Activated naive CD4-positive, alpha-beta T cell (primary cell): ENCODE results near the gene ID2.

ENCODE experiments used
- DNase-seq, 4 experiments: peaks; one replicate each; lab custom pipeline; 2025; lab: John Stamatoyannopoulos, UW

Gene ID2, protein sequence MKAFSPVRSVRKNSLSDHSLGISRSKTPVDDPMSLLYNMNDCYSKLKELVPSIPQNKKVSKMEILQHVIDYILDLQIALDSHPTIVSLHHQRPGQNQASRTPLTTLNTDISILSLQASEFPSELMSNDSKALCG

GRCh38 chr2:8681786-8682692 is at the start of gene ID2:
ID2 (plus strand) TSS chr2:8682056; CDS start chr2:8682166, 110 bp downstream.
- DNase-seq = peak; percentile 93 to 98 (median 96)

DNA sequence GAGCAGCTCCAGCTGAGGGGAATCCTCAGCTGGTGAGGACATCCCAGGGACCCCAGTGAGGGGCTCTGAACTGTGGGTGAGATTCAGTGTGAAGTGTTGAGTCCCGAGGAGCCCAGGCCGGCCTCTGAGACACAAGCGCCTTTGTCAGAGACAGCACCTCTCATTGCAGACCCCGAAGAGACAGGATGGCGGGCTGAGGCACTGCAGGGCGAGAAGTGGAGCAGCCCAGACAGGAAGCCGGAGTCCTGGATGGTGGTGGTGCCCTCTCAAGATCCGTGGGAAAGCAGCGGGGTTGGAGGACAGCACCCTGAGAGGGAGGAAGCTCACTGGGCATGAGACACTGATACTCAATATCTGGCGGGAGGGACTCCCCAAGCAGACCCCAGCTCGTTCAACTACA is 49.1 kb upstream of the ID2 start:
- no peak for DNase-seq

DNA sequence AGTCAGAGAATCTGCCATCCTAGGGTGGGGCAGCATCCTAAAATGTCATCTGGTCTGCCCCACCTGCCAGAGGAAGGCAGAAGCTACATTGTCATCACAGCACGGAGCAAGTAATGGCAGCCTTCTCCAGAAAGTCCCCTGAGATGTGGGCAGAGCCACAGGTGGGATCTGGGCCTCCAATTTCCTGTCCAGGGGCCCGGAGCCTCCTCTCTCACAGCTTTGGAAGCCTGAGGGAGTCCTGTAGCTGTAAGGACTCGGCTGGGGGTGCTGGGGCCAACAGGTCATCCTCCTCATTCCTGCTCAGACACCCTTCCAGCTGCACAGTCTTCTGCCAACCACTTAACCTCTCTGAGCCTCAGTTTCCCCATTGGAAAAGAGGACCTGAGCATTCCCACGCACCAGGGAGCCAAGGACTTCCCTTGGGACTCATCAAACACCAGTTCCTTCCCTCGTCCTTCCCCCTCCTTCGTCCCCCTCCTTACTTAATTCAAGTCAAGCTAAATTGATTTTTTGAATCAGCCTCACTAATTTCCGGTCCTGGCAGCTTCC is 48.6 kb upstream of the ID2 start:
- no peak for DNase-seq

DNA sequence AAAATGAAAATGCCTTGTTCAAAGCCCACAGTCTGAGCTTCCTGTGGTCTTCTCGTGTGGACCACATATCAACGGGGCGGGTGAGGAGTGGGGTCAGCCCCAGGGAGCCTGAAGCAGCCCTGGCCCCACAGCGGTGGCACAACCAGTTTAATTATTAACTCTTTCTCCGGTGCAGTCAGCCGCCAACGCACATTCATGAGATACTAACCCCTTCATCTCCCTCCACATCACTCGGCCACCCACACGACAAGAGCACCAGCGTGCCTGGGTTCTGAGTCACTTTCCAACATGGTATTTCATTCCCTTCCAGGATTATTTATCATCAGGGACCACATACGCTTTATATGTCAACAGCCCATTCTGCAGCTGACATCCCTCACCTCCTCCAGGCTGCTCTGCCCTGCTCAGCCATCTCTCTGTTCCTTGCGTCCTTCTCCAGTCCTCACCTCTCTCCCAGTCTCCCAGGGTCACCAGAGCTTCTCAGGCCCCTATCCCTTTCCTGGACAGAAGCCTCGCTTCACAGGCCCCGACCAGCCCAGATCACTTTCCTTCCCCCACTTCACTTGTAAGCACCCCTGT is 48.0 kb upstream of the ID2 start:
- no peak for DNase-seq

- DNase-seq = no peak
Observed at GRCh38 chr2:8634466-8635172, 47.2 kb upstream of the ID2 start.

- no peak for DNase-seq
Observed at GRCh38 chr2:8636041-8636491, 45.8 kb upstream of the ID2 start.

DNA sequence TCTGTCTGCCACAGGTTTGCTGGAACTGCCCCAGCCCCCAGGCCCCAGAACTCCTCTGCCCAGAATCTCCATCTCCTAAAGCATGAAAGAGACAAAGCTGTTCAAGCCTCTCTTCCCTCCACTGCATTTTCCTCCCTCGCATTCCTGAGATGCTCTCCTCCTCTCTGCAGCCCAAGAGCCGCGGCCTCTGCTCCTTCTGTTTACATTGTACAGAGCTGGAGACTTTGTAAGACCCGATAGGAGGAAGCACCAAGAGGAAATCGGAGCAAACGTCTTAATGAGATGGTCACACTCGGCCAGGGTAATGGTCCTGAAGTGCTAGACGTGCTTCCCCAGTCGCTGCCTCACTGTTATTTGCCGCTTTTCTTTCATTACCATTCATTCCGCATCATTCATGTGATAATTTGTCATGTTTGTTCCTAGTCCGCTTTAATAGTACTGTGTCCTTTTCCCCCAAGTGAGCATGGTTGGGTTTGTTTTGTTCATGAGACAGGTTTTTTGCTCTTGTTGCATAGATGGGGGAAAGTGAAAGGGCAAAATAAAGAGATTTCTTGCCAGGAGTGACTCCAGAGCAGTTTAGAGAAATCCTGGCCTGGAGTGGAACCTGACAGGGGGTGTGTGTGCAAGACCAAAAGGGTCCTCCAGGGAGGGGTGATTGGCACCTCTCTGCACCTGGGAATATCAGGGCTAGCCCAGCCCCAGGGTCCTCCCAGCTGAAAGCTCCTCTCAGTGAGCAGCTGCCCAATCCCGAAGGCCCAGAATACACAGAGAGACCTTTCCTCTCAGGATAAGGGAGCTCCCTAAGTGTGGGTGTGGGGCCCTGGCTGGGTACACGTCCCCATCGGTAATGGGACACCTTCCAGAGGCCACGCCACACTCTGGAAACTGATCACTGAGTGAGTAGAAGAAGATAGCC is 44.9 kb upstream of the ID2 start:
- no peak for DNase-seq

- DNase-seq = no peak
Observed at GRCh38 chr2:8638327-8638726, 43.5 kb upstream of the ID2 start.

GRCh38 chr2:8639122-8639635 is 42.7 kb upstream of the ID2 start:
- DNase-seq = no peak

DNA sequence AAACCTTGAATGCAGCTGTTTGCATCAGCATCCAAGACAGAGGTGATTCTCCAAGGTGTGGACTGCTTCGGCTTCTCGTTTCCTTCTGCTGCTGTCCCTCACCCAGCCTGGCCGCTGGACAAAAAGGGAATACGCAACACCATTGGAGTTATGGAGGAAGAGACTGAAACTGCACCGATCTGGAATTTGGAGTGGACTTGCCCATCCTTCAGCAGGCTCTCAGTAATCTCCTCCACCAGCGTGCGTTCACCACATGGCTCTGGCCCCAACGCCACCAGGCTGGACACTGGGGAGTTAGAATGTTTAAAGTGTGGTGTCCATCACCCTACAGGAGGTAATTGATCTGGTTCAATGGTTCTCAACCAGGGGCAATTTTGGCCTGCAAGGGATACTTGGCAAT is 41.4 kb upstream of the ID2 start:
- DNase-seq = no peak

- no peak for DNase-seq
Observed at GRCh38 chr2:8641301-8641965, 40.4 kb upstream of the ID2 start.

- no peak for DNase-seq
Observed at GRCh38 chr2:8642366-8643068, 39.3 kb upstream of the ID2 start.

GRCh38 chr2:8643250-8643995 is 38.4 kb upstream of the ID2 start:
- DNase-seq = no peak

DNA sequence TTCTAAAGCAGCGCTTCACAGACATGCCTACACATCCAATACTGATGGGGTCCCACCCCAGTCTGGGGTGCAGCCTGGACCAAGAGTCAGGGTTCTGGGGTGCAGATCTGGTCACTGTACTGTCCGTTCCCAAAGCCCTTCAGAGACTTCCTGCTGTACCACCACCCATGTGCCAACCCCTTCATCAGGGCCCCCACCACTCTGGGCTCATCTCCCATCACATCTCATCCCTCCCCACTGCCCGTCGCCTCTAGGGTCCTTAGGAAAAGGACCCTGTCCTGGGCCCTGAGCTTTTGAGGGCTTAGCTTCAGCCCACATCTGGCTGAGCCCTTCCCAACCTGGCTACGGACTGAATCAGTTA is 37.9 kb upstream of the ID2 start:
- no peak for DNase-seq

DNA sequence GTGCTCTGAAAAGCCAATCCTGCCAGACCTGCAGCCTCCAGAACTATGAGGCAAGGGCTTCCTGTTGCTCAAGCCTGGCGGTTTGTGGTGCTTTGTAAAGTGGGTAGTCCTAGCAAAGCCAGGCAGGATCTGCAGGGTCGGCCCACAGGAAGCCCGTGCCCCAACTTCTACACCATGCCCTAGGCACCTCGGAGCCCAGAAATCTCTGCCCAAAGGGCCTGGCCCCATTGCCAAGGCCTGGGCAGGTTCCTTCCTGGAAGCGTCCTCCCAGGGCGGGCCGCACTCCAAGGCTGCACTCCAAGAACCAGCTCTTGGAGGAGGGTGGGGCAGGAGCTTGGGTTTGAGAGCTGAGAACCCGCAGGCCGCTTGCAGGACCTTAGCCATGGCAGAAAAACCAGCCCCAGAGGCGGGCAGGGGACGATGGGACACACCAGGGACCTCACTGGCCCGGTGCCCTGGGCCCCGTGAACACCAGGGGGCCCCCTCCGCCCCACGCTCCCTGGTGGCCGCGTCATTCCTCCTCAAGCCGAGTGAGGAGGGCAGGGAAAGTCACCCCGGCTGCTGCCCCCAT is 37.2 kb upstream of the ID2 start:
- no peak for DNase-seq

DNA sequence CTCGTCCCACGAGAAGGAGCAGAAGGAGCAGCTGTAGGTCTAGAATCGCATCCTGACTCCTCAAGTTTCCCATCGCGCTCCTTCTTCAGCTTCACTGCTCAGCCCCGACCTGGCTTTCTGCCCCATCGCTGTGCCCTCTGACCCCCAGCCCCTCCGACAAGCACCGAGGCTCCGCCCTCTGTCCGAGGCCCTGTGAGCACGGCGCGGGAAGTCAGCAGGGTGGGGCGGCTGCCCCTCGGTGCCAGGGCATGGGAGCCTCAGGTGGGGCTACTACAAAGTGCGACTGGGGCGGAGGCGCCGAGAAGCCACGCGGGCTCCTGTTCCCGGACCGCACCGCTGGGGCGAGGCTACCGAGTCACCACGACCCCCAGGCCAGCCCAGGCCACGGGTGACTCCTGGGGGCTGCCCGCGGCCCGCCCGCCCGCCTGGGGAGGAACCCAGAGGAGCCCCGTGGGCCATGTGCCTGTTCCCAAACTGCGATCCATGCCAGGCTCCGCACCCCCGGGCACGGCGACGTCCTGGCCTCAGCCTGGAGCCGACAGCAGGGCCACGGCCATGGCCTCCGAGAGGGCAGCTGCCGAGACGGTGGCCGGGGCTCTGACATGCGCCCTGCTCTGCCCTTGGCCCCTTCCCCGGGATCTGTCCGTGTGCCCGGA is 36.6 kb upstream of the ID2 start:
- no peak for DNase-seq

DNA sequence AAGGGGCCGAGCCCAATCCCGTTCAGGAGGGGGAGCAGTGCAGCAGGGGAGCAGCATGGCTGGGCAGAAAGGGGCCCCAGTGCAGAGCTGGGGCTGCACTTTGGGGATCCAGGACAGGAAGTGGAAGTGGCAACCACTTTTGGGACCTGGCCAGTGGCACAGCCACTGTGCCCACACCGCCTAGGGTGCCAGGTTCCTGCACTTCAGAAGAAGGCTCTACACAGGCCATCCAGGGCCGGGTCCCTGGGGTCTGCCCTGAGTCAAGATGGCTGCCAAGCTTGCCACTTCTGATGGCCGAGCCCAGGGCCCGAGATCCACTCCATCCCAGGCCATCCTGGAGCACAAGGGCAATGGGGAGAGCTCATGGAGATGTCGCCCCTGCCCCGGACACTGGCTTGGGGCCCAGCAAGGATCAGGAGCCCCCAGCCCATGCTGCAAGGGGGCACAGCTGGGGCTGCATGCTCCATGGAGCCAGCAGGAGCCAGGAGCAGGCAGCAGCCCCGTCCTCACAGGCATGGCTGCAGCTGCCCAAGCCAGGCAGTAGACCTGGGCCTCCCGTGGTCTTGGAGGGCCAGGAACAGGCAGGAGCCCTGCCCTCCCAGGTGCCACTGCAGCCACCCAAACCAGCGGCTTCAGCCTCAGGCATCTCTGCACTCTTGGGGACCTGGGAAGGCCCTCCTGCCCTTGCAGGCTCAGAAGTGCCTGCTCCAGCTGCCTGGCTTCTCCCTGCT is 35.0 kb upstream of the ID2 start:
- no peak for DNase-seq

- DNase-seq = no peak
Observed at GRCh38 chr2:8647462-8647857, 34.4 kb upstream of the ID2 start.
